ENCODE data around the gene BMAL1.

BMAL1 gene

GRCh38 chr11:13318498-13319295, 41.1 kb downstream of the BMAL1 start:
- no peak for DNase-seq

GRCh38 chr11:13320688-13321087, 43.1 kb downstream of the BMAL1 start:
- DNase-seq: no peak

GRCh38 chr11:13321431-13321830, 43.8 kb downstream of the BMAL1 start:
- DNase-seq: no peak

- no peak for DNase-seq
These were observed 46.6 kb downstream of the BMAL1 start for GRCh38 chr11:13324141-13324540.

- no peak for DNase-seq
These were observed 47.1 kb downstream of the BMAL1 start for GRCh38 chr11:13324709-13325108.

- peak; percentile 45 for DNase-seq
These were observed 49.8 kb downstream of the BMAL1 start for GRCh38 chr11:13327421-13327820.

GRCh38 chr11:13328286-13328685, 50.7 kb downstream of the BMAL1 start:
- DNase-seq: no peak

GRCh38 chr11:13329670-13330356, 52.2 kb downstream of the BMAL1 start:
- DNase-seq: peak; percentile 74

GRCh38 chr11:13332124-13332523, 54.5 kb downstream of the BMAL1 start:
- DNase-seq: no peak

- DNase-seq: no peak
These were observed 55.9 kb downstream of the BMAL1 start for GRCh38 chr11:13333456-13333957.

- no peak for DNase-seq
These were observed 56.6 kb downstream of the BMAL1 start for GRCh38 chr11:13334034-13334786.

GRCh38 chr11:13335319-13335718, 57.7 kb downstream of the BMAL1 start:
- DNase-seq: peak; percentile 26

- no peak for DNase-seq
These were observed 58.8 kb downstream of the BMAL1 start for GRCh38 chr11:13336246-13336878.

- no peak for DNase-seq
These were observed 60.4 kb downstream of the BMAL1 start for GRCh38 chr11:13338019-13338426.

- DNase-seq: no peak
These were observed 61.0 kb downstream of the BMAL1 start for GRCh38 chr11:13338427-13339069.

GRCh38 chr11:13339195-13340153, 61.9 kb downstream of the BMAL1 start:
- DNase-seq: no peak

GRCh38 chr11:13341026-13341425, 63.4 kb downstream of the BMAL1 start:
- no peak for DNase-seq

GRCh38 chr11:13343067-13343466, 65.5 kb downstream of the BMAL1 start:
- DNase-seq: no peak

- DNase-seq: peak; percentile 38
These were observed 66.5 kb downstream of the BMAL1 start for GRCh38 chr11:13343931-13344717.

GRCh38 chr11:13344818-13345217, 67.2 kb downstream of the BMAL1 start:
- DNase-seq: no peak
